ENCODE results near the gene RMDN3.

- TF ChIP-seq CTCF (IDR thresholded peaks at IDR 0.05; ENCODE audit: insufficient read depth, low read length) (no peak), GABPA (IDR thresholded peaks at IDR 0.05; ENCODE audit: low read depth) (no peak), POLR2AphosphoS5 (IDR thresholded peaks at IDR 0.05; ENCODE audit: low read depth) (no peak), REST (IDR thresholded peaks at IDR 0.05; ENCODE audit: insufficient replicate concordance, low read depth) (no peak)
Measured at GRCh38 chr15:40714144-40714543, 40.9 kb downstream of the RMDN3 start.
